Spleen (tissue), 7 donors: Measurements from ENCODE around the gene PCDH18.

Experiments used
- CTCF ChIP-seq, 11 experiments: fragments of 200-600 bp in 7 of 11; fragments of 450-650 bp in 4 of 11; sonication (generic) in 4 of 11; IDR thresholded peaks in 8 of 11; conservative IDR thresholded peaks in 3 of 11; 1 replicate in 7 of 11; 2 replicates in 4 of 11; pipeline versions ENCODE4 v1.4.0 to v1.8.0; 2016 to 2021; ENCODE audit warnings: antibody characterized with exemption in 11 of 11, inconsistent platforms in 4 of 11, mild to moderate bottlenecking in 1 of 11
- POLR2A ChIP-seq, 3 donors: fragments of 450-650 bp; IDR thresholded peaks; one replicate each; pipeline ENCODE4 v1.5.1; 2017; ENCODE audit warnings: antibody characterized with exemption in 3 of 3, mild to moderate bottlenecking in 1 of 3
- donor health status: DM: no; HTN: no; CAD: no; lungs with moderate emphysema.
- donor health status: DM: no; HTN: no; CAD: no.
- donor health status: DM: no; HTN: no; CAD: no.

- TF ChIP-seq CTCF (IDR thresholded peaks at IDR 0.05 in 8 of 11, conservative IDR thresholded peaks at IDR 0.05 in 3 of 11) = no peak
- no peak for TF ChIP-seq POLR2A (IDR thresholded peaks at IDR 0.05)
Observed at GRCh38 chr4:137541876-137542646, 9.8 kb upstream of the PCDH18 start.
